HG02943 (cell line): ENCODE measurements around the gene AUTS2.
A peak's percentile ranks its signal among the peaks of the same experiment; 100 is the strongest.

Experiments
- ATAC-seq: cut with Tn5 transposase; IDR thresholded peaks from one replicate; pipeline ENCODE4 v1.9.1; 2021; ENCODE audit warnings: mild to moderate bottlenecking, low read depth, moderate library complexity; ENCODE audit not compliant: unreplicated experiment

AUTS2 gene

DNA sequence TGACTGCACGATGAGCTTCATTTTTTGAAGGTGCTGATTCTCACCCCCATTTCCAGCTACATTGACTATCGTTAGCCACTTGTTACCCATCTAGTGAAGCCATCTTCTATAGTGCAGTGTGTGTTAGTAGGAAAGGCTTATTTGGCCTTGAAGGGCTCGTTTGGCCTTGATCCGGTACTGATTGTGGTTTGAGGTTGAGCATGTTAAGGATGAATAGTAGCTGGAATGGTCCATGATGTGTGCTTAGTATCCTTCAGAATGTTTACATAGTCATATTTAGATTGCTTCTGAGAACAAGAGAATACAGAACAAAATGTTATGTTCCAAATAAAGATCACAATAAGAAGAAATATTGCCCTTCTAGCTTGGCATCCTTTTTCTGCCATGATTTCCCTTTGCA, 591.5 kb downstream of the AUTS2 start:
- no peak for ATAC-seq

DNA sequence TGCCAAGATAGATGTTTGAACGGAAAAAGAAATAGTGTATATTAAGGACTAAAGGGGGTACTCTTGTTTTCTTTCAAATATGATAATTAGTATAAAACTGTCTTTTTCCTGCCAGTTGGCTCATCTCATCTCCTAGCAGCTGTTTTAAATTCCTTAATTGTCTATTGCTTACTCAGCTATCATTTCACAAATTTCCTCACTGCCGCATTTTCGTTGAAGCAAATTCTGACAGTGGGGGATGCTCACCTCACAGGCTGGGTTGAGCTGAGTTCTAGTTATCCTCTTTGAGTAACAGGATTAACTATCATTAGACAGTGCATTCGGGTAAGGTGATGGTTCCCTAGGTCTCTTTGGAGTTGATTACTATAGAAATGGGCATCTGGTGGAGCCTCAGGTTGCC, 592.0 kb downstream of the AUTS2 start:
- no peak for ATAC-seq

DNA sequence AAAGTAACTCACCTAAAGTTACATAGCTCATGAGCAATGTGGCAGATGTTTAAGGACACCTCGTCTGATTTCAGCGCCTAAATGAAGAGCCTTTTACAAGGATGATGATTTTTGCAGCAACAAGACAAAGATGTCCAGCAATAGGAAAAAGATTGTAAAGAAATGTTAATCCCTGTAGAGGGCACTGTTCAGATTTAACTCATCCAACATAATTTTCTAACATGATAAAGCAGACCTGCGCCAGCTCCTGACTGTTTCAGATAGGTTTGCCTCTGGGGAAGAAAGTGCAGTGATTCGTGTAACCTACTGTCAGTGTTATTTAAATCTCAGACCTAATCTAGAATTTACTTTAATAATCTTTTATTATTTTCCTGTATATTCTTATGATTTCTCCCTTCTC, 595.2 kb downstream of the AUTS2 start:
- no peak for ATAC-seq

DNA sequence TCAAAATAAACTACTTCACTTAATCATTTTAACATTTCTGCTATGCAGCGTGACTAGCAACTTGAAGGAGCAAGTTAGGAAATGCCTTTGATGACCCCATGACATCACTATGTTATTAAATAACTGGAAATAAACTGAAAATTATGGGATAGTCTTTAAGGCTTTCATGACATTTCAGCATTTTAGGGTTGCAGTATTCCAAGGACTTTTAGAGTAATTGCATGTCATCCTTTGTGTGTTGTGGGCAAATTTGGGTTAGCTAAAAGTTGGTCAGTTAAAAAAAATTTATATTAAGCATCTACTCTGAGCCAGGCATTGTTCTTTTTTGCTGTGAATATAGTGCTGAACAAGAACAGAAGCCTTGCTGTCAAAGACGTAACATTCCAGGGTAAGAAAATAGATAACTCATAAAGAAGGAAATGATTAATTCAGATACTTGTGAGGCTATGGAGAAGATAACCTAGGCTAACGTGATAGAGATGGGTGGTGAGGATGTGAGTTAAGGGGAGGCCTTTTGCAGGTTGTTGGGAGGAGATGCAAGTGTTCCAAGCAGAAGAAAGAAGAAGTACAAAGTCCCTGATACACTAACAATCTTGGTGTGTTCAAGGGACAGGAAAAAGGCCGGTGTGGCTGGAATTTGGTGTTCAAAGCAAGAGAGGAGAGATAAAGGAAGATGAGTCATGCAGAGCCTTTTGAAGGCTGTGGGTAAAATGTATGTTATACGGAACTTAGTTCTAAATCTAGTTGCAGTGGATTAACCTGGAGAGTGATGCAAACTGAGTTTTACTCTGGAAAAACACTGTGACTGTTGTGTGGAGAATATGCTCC, 610.2 kb downstream of the AUTS2 start:
- ATAC-seq = no peak

DNA sequence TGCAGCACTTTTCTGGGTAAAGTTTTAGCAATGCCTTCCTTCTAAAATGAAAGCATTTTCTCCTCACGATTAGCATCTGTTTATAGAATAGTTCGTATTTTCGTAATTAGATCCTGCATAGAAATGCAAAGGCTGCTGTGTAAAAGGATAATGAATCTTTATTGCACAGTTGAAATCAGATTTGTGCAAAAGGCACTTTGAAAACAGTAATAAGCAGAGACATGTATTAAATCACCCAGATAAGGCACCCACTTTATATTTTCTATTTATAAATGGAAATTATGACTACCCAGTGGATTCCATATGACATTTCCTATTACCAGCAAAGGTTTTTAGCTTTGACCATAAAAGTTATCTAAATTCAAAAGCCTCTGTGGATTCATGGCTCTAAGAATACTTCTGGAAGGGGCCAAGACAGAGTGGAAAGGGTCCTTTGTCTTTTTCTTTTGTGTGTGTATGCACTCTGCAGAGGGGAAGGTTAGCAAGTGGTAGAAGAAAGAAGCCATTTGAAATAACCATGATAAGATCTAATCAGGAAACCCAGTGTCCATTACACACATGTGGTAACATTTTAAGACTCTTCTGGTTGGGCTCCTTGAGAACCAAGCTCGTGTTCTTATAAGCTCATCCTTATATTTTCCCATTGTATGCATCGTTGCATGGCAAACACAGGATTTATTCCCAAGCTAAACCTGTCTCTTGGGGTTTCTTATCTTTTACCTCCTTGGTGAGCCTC, 612.1 kb downstream of the AUTS2 start:
- no peak for ATAC-seq

DNA sequence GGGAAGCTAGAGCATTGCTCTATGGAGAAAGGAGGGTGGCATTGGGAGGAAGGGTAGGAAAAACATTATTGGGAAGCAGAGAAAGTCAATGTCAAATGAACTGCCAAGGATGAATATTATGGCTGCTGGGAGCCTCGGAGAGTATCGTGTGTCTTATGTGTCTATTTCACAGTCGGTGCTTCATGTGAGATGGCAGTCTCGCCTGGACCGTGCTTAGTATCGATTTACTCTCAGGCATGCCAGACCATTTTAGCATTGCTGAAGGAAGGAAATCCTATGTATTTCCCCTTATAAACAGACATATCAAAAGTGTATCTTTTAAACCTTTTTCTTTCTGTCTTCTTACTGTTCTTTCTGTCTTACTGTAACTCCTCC, 612.6 kb downstream of the AUTS2 start:
- no peak for ATAC-seq

DNA sequence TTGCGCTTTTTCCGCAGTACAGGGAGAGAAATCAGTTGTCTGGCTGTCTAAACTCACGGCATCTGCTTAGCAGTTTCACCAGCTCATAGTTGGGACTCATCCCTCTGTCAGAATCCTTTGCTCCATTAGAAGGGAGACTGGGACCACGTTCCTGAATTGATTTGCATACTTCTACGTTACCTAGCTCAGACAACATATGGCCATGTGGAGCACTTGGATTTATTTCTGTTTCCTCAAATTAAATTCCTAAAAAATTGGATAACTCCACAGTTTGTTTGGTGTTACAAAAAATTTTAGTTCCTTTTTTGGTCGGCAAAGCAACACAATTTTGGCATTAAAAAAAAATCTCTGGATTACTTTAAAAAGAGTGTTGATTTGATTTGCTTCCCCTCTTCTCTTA, 614.0 kb downstream of the AUTS2 start:
- ATAC-seq = no peak

DNA sequence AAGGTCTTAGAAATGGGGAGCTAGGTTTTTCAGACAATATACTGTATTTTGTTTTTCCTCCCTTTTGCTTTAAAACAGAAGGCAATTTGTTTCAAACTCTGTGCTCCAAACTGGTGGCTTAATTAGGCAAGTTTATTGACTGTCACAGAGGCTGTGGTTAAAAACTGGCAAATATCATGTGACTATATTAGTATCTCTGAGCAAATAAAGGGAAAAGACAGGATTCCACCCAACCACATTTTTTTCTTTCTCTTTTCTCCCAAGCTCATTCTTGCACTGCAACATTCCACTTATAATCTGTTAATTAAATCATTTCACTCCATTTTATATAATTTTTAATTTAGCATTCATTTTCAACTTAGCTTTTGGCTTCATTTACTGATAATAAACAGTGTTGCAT, 615.8 kb downstream of the AUTS2 start:
- no peak for ATAC-seq

DNA sequence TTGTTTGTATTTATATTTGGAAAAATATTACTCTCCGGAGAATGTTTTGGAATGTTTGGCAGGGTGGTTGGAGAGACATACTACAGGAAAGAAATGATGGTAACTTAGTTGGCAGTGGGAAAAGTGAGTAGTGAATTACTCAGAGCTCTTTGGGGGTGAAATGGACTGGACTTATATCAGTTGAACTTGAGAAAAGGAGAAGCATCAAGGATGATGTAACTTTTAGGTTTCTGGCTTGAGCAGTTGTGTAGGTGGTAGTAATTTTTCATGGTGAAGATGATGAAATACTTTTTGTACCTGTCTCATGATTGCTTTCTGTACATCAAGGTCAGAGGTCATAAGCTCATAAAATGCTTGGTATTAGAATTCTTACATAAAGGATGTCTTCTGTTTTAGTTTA, 617.2 kb downstream of the AUTS2 start:
- ATAC-seq = no peak

DNA sequence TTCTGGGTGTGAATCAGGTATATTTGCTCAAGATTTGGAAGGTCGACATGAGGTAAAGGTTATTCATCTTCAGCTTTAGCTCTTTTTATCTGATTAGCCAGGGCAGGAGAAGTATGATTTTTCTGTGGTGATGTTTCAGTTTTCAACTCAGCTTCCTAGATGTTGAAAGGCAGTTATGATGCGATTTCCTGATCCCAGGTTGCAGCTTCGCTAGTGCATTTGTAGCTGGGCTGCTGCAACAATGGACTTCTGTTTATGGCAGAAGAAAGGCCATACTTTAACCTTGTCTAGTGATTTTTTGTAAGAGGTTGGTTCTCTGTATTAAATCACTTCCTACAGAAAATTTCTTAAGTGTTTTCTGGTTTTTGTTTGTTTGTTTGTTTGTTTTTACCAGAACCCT, 619.3 kb downstream of the AUTS2 start:
- no peak for ATAC-seq

DNA sequence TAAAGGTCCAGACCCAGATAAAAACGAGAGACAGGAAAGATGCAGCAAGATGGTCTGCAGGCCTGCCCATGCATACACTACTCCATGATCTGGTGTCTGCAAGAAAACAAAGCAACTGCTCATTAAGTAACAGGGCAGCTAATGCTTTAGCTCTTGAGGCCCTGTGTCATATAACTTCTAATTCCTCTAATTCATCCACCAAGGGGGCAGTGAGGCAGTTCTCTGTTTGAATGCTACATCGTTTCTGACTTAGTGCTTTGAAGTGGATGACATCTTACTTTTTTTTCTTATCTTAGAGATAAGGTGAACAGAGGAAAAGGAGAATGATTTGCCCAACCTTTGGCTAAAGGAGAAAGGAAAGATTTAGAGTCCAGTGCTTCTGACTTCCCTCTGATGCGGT, 619.7 kb downstream of the AUTS2 start:
- ATAC-seq = no peak

DNA sequence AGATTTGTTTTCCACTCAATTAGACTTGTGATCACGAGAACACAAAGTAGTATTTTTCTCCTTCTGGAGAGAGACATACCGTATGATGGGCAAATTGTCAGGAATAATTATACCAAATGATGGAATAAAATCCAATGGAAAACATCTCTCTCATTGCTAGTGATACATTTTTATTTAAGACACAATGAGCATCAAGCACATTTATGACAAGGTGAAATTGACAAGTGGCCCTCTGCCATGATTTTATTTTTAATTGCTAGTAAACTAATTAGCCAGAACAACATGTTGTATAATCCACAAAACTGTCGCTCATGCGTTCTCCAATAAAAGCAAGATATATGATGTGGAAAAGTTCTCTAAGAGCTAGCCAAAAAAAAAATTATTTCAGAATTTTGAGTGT, 620.8 kb downstream of the AUTS2 start:
- no peak for ATAC-seq

DNA sequence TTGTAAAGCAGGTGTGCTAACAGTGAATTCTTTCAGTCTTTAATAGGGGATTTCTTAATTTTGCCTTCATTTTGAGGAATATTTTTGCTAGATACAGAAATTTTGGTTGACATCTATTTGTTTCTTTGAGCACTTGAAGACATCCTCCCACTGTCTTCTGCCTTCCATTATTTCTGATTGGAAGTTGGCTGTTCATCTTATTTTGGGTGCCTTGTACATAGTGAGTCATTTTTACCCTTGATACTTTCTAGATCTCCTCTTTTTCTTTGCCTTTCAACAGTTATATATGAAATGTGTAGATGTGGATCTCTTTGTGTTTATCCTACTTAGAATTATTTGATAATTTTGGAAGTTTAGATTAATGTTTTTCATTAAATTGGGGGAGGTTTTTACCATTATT, 631.0 kb downstream of the AUTS2 start:
- ATAC-seq = no peak

DNA sequence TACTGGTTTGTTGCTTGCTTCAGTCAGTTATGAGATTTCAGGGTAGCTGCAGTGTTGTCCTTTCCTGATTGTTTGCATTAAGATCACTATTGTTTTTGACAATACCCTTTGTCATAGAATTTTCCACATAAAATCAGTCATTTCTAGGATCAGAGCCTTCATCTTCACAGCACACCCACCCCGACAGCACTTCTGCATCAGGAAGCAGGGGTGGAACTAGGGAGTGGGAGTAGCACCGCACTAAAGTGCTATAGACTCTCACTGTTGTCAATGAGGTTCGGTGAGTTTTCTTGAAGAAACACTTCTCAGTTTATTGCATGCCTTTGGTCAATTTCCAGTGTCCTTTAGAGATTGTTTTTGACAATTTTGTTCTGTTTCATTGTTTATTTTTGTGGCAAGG, 632.5 kb downstream of the AUTS2 start:
- ATAC-seq = no peak

DNA sequence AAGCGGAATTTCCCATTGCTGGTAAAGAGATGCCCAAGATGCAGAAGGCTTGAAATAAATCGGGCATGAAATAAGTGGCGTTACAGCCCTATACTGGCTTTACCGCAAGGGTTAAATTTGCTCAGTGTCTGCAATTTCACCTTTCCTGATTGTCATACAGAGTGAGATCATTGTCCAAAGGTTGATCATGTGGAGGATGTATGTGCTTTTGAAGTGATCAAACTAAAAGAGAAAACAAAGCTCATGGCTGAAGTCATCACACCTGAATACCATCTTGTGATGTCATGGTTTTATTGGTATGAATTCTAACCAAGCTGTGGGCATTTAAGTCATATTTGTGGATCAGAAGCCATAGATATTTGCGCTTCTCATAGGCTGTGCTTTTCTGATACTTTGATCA, 635.5 kb downstream of the AUTS2 start:
- ATAC-seq = no peak

DNA sequence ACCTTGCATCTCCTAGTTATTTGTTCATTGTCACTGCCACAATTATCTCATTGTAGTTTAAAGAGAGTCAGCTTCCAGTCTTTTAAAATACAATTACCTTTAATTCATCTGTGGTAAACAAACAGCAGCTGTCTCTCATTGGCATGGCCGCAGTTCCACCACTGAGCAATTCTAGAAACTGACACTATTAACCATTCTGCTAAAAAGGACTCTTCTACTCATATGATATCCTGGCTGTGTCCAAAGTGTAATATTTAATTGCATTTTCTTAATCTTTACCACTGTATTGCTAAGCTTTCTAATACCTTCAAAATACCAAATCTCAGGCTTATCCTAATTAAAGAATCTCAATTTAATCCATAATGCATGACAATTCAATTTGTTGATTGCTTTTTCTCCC, 639.0 kb downstream of the AUTS2 start:
- no peak for ATAC-seq

DNA sequence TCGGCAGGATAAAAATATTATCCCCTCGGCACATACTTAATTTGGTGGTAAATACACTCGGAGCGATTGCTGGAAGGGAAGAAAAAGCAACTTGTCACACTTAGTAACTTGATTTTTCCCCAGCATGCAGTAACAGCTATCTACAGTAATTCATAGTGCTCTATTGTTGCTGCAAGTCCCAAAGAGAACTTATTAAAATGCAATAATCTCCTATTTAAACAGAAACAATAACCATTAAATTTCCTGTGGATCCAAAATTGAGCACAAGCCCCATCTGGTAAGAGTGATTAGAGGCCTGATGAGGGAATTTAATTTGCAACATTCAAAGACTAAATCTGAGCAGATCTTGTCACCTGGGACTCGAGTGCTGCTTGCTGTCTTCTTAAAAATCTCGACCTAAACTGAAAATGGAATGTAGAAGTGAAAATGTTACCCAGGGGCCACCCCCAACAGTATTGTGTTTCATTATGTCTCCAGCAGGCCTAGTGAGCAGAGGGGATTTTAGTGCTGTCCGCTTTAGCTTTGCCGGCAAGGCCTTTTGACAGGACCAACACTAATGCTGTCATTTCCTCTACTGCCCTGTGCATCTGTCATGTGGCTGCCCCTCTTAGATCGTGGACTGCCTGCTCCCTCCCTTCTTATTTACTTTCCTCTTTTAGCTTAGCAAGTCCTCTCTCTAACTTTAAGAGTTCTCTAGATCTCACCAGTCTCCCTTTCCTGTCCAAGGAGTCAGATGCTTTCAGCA, 639.7 kb downstream of the AUTS2 start:
- peak; percentile 99 for ATAC-seq

DNA sequence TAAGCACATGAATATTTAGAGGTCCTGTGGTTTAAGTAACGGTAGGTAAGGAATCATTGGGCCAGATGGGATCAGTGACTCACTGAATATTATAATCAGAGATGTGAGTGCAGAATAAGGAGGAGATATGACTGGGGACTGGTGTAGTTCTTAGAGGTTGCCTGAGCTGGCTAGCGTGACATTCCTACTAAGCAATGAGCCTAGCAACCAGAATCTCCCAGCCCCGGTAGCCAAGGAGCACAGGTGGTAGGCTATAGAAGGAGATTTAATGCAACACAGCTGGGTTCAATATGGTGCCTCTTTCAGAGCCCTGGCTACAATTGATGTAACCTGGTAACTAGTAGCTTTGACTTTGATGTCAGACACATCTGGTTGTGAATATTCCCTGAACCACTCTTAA, 641.6 kb downstream of the AUTS2 start:
- no peak for ATAC-seq

DNA sequence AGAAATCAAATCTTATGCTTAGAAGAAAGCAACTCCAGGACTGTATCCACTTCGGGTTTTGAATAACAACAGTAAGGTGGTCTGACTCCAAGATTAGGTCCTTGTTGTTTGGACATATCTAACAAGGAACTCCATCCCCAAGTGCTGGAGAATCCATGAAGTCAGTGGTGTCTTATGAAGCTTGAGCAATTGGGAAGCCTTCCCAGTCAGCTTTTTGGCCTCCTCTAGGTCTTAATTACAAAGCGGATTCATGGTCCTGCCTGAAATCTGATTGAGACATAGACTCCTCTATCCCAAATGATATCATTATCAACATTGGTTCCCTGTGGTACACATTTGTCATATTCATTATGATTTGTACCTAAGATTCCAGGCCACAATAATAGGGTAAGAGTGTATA, 642.6 kb downstream of the AUTS2 start:
- no peak for ATAC-seq

DNA sequence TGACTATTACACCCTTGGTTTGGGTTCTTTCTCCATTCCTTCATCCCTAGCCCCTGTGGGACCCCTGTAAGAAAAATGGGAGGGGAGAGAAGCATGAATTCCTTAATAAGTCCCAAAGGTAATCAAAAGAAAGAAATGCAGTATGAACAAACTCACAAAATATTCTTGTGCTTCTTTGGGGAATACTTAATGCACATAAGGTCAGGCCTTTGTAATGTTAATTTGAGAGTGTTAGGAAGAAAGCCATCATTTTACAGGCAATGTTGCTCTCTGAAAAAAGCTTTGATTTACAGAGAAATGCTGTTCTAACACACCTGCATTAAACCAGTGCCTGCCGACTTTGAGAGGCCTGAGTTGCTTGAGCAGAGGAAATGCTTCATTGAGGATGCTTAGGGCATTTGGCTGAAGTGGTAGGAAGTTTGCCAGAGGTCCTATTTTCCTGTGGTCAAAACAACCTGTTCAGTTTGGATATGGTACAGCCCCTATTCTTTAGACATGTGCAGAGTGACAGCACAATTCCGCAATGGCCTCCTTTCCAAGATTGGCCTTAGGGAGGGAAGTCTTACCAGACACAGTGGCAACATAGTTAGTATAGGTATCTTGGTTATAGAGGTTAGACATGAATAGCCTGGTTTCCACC, 643.4 kb downstream of the AUTS2 start:
- no peak for ATAC-seq

DNA sequence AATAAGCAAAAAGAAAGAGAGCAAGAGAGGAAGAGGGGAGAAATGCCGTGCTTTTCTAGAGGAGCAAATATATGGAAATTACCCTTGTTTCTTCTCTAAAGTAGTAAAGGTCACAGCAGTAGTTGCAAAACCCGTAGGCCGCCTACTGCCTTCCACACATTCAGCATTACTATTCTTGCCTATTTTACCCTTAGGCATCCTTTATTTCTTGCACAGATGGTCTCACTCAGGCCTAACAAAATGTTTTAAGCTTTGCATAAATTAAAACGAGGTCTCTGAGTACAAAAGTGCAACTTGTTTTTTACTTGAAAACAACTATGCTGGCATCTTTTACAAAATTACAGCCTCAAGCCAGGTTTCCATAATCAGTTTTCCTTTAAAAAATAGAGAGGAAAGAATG, 644.6 kb downstream of the AUTS2 start:
- no peak for ATAC-seq
